NCI-H226 (cell line): ENCODE measurements around the gene NFATC1.

Experiments
- DNase-seq: peaks from one replicate; pipeline ENCODE4 v3.0.0-alpha.2; 2015

Gene NFATC1

DNA sequence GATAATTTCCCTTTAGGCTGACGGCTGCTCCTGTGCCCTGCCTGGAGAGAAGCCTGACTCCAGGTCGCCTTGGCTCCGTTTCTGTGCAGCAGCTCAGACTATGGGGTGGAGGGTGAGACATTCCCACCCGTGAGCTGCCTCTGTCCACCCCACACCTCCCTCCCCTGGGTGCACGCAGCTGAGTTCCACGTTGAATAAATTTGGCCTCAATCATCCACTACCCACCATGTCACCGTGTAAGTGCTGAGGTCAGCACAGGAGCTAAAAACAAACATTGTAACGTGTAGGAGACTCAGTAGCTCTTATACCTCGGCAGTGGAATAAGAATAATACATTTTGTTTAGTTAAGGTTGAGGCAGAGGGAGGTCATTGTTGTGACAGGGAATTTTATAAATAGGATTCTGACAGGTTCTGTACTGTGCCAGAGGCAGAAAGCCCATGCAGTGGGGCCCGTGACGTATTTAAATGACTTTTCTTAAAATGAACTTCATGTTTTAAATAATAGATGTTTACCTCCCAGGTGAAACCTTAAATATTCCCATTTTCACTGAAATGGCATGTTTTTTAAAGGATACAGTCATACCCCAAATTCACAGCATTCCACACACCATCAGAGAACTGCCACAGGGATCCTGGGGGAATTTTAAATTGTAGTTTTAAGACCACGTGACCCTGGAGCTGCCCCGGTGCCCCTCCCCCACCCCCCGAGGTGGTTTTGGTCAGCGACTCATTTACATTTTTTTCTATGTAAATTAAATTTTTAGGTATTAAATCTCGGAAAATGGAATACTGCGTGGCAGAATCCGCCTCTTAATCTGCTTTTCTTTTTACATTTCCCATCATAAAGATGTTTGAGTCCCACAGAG is 50.2 kb downstream of the NFATC1 start:
- DNase-seq = no peak

DNA sequence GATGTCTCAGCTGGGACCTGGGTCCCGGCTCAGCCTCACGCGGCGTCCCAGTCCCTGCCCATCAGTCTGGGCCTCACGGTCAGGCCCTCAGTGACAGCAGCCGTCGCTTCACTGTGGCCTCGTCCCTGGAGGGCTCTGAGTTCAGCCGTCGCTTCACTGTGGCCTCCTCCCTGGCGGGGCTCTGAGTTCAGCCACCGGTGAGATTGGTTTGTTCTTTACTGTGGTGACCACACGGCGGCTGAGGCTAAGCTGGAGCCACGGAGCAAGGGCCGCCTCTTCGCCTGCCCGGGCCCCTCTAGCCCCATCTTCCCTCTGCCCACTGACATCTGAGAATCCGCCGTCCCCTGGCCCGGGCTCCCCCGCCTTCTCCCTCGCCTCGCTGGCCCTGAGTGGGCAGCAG is 51.2 kb downstream of the NFATC1 start:
- no peak for DNase-seq

DNA sequence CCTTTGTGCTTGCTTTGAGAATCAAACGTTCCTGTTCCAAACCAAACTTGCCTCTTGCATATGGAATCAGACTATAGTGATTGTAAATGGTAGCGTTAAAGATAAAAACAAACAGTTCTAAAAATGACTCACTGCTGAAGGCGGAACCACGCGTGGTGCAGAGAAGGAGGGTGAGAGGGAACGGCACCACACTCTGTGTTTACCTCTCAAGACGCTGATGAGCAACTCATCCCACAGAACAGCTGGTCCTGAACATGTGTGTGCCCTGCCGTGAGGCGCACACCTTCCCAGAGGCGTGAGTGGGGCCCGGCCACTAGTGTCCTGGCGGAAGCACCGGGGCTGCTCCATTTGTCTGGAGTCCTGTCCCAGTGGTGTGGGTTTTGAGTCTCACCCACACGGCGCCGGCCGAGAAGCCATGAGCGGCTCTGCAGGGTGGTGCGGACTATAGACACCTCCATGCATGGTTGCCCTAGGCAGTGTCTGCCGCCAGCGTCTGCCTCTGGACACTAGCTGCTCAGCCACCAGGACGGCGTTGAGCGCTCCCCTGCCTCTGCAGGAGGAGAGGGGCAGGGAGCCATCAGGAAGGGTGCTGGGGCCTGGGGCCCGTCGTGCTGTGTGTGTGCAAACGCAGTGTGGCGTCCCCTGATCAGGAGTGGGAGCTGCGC is 52.1 kb downstream of the NFATC1 start:
- DNase-seq = no peak

DNA sequence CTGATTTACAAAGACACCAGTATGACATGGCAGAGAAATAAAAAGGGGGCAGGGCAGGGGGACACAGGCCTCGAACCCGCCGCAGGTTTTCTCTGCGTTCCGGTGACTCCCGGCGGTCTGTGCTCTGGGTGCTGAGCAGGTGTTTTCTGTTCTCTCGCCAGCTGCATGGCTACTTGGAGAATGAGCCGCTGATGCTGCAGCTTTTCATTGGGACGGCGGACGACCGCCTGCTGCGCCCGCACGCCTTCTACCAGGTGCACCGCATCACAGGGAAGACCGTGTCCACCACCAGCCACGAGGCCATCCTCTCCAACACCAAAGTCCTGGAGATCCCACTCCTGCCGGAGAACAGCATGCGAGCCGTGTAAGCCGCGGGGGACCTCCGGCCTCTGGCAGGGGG is 52.9 kb downstream of the NFATC1 start:
- DNase-seq = no peak

DNA sequence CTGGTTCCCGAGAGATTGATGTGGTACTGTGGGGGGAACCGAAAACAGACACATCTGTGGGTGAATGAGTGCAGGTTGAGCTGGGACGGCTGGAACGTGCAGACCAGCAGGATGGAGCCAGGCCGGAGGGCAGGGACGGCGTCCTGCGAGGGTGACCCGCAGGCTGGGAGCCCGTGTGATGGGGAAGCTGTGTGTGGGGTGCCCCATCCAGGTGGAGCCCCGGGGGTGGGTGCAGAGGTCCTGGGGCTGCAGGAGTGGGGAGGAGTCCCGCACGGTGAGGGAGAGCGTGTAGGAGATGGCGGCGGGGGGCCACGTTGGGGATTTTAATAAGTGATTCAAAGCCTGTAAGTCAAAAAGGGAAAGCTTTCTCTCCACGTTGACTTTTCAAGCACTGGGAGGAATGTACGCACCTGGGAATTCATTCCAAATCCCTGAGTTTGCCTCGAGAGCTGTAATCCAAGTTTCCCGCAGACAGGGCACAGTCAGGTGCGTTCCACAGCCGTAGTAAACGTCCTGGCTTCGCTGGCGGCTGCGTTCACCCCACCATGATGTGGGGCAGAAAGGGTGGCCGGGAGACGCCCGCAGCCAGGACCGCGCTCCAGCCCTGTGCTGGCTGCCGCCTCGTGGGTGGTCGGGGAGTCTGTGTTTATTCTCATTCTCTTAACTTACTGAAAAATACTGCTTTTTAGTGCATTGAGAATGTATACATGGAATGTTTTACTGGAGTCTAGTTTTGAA is 54.0 kb downstream of the NFATC1 start:
- DNase-seq = no peak

DNA sequence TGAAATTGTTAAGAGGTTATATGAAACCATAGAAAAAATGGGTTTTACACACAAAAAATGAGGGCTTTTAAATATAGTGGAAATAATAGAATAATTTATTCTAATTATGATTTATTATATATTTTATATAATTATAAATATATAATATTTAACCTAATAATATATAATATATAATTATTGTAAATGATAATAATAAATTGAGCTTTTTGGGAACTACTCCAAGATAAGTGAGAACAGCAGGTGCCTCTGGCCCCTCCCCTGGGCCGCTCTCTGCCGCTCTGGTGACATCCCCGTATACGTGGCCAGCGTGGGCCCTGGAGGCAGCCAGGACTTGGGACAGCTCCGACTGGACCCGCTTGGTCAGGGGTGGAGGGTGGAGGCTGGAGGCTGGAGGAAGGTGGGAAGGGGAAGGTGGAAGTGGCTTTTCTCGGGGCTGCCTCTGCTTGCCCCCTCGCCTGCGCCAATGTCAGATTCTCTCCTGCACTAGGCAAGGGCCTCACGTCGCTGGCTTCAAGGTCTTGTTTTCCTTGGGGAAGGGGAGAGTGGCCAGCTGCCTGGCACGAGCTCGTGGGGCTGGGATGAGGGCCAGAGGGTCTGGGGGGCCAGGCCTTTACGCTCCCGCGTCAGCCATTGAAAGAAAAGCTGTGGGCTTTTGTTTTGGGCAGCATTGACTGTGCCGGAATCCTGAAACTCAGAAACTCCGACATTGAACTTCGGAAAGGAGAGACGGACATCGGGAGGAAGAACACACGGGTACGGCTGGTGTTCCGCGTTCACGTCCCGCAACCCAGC is 54.8 kb downstream of the NFATC1 start:
- DNase-seq = no peak

DNA sequence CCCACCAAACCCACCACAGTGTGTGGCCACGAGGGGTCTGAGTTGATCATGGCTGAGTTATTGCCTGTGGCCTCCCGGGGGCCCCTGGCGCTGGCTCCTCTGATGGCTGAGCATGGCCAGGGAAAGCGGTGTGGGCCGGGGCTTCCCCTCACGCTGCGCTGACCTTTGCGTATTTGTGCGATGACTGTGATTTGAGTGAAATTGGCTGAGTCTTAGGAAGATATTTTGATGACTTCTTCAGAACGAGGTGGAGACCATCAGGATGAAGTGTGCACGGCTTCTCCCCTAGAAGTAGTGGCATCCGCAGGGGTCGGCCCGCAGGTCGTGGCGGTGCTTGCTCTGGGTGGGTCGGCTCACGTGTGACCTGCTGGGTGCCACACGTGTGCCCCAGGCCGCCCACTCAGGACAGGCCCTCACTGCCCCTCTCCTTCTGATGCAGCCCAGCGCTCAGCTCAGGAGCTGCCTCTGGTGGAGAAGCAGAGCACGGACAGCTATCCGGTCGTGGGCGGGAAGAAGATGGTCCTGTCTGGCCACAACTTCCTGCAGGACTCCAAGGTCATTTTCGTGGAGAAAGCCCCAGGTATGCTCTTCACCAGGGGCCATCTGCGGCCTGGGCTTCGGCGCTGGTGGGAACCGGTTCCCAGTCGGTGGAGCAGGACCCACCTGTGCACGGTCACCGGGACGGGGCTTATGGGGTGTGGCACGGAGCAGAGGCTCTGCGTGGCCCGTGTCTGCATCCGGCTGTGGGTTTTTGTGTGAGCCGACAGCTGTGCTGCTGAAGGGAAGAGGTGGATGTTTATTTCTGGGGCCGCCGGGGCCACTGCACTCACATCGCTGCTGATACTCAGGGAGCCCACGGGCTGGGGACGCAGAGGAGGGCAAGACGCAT is 55.8 kb downstream of the NFATC1 start:
- no peak for DNase-seq

DNA sequence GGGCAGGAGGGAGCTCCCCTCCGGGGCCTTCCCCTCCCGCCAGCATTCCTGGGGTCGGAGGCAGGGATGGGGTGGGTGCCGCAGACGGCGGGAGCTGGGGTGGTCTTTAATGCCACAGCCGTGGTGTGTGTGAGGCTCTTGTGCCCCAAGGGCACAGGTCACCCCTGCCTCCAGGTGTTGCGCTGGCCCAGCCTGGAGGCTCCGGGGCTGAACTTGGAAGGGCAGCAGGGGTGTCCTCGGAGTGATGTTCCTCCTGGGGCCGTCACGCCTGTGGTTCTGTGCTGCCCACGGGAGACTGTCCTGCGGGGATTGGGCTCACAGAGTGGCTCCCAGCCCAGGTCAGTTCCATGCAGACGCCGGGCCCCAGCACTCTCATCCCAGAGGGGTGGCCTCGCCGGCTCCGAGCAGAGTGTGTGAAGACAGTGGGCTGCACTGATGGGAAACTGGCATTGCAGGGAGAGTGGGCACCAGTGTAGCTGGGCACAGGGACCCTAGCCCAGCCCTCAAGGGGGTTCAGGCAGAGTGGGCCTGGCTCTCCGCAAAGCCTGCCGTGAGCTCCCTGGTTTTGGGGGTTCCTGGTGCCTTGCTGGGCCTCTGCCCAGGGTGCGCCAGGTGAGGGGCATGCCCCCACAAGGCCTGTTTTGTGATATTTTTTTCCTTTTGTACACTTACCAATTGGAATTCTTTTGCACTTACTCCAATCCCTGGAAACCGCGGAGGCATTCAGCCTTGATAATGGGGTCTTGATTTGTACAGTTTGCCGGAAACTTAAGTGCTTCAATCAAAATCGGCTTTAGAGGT is 56.7 kb downstream of the NFATC1 start:
- DNase-seq = no peak

DNA sequence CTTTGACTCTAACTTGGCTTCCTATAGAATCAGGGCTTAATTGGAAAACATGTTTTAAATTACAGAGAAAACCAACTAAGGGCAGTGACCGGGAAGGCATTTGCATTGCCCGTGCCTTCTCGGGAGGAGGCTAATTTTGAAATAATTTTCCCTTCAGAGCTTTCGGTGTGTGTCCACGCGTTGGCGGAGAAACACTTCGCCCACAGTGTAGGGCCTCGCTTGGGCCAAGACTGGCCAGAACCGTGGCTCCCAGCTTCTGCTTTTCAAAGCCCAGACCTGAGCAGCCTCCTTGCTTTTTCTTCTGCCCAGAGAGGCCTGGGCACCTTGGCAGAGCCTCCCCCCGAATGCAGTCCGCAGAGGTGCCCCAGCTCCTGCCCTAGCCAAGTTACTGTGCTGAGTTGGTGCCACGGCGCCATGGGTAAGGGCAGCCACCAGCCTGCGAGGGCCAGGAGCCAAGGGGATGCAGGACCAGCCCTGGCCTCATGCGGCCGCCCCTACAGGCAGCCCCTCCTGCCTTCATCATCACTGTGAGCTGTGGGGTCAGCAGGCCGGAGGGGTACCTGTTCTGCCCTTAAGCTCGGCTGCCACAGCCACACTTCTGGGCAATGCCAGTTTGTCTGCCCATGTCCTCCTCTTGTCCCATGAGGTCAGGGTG is 57.4 kb downstream of the NFATC1 start:
- no peak for DNase-seq

DNA sequence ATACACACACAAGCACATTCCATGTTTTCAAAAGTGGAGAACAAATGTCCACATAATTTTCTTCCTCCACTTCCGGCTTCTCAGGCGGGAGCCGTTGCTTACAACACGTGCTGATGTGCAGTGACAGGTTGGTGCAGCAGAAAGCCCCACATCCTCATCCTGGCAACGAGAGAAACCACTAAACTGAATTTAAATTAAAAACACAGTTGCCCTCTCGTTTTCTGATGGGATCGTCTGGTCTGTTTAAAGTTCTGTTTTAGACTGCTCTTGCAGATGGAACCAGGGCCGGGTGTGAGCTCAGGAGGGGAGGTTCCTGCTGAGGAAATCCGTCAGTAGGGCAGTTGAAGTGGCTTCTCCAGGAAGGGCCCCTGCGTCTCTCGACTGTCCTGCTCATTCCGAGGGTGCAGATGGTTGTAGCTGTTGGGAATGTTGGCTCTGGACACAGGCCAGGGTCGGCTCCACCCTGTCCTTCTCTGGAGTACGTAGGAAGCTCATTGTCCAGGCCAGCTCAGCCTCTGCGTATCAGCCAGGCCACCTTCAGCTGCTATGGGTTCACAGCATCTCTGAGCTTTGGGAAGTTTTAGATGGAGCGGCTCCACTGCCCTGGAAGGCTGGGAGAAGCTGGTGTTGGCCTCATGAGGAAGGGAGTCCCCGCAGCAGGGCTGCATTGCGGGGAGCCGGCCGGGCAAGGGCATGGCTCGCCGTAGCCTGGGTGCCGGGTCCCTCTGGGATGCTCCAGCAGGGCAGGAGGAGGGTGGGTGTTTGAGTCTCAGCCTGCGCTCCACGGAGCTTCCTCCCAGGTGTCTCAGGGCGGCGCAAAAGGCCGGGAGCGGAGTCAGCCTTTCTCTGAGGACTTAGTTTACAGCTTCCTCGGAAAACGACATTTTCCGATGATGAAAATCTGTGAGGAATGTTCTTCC is 58.3 kb downstream of the NFATC1 start:
- DNase-seq = no peak

DNA sequence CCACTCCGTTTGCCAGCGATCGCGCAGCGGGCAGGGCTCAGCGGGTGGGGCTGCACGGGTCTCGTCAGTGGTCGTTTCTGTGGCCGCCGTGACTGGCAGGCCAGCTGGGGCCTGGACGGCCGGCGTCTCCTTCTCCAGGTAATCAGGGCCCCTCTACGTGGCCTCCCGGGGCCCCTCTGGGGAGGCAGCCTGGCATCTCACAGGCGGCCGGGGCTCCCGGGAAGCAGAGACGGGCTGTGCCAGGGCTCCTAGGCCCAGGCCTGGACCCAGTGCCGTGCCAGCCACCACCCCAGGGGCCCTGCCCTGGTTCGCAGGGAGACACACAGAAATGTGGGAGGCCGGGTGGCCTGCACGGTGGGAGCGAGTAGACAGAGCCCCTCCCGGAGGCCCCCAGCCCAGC is 59.5 kb downstream of the NFATC1 start:
- DNase-seq = no peak

DNA sequence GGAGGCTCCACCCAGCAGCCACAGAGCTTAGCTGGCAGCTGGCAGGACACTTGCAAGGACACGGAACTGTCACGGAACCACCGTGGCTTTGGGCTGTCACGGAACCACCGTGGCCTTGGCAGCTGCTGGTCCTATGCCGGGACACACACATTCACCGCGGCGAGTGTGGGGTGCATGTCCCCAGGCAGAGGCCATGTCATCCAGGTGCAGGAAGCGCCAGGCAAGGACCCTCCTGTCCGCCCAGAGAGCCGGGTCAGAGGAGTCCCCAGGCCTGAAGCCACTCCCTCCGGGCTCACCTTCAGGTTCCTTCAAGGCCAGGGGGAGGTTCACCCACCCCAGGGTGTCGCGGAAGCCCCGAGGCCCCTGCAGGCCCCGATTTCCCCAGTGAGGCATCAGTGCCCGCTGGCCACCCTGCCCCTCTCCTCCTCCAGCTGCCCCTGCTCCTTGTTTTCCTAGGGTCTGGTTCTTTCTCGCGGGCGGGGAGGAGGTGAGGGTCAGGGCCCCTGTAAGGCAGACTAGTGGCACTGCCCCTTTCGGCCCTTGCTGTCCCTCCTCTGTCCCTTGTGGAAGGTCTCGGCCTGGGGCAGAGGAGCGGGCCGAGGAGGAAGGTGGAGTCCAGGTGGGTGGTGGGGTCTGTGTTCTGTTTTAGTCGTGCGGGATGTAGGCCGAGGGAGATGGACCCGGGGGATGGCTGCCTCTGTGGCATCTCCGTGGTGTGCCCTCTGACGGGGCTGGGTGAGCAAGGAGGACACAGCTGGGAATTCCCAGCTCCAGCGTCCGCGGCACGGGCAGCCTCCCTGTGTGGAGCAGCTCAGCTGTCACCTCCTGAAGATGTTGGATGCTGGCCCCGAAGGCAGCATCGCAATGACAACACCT is 60.6 kb downstream of the NFATC1 start:
- DNase-seq = no peak

DNA sequence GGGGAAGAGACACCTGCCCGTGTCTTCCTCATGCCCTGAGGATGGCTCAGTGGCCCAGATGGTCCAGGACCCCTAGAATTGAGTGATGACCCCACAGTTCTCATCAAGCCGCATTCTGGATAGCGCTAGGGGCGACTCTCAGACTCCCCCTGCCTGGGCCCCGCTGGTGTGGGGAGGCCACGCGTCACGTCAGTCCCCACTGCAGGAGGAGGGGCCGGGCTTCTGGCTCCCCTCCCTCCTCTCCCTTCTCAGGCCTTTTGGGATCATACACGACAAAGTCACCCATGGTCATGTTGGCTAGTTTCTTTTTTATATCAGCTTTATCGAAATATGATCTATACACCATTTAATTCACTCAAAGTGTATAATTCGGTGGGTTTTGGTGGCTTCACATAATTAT is 61.5 kb downstream of the NFATC1 start:
- no peak for DNase-seq

DNA sequence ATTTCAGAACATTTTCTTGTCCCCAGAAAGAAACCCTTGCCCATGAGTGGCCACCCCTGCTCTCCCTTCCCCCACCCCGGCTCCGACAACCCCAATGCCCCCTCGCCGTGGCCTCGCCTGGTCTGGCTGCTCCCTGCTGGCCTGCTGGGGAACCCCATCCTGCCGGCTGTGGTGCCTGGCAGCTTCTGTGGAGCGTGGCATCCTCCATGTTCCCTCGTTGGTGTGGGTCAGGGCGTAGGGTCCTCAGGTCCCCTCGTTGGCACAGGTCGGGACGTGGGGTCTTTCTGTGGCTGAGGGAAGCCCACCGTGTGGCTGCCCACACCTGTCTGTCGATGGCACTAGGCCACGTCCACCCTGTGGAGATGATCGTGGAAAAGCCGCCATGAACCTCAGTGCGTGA is 61.9 kb downstream of the NFATC1 start:
- DNase-seq = no peak

DNA sequence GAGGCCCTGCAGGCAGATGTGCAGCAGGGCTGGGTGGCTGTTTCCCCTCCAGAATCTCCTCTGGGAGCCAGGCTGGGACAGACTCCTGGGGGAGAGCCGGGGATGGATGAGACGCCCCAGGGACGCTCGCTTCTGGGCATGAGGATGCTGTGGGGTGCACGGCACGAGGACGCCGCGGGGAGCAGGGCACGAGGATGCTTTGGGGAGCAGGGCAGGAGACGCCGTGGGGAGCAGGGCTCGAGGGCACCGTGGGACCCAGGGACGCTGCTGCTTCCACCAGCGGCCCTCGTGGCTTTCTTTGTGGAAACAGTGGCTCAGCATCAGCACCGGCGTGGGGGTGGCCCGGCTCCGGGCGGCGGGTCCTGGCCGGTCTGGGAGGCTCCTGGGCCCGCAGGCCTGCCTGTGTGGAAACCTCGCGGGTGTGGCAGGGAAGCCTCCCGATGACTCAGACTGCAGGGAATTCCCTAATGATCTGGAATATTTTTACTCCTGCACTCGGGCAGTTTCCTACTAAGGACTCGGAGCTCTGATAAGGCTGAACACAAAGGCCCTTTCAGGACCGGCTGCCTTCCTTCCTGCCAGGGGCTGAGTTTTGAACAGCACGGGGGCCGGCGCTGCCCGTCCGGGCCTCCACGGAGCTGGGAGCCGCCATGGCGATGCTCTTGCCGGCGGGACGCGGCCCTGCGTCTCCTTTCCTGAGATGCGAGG is 62.6 kb downstream of the NFATC1 start:
- DNase-seq = peak; percentile 83

DNA sequence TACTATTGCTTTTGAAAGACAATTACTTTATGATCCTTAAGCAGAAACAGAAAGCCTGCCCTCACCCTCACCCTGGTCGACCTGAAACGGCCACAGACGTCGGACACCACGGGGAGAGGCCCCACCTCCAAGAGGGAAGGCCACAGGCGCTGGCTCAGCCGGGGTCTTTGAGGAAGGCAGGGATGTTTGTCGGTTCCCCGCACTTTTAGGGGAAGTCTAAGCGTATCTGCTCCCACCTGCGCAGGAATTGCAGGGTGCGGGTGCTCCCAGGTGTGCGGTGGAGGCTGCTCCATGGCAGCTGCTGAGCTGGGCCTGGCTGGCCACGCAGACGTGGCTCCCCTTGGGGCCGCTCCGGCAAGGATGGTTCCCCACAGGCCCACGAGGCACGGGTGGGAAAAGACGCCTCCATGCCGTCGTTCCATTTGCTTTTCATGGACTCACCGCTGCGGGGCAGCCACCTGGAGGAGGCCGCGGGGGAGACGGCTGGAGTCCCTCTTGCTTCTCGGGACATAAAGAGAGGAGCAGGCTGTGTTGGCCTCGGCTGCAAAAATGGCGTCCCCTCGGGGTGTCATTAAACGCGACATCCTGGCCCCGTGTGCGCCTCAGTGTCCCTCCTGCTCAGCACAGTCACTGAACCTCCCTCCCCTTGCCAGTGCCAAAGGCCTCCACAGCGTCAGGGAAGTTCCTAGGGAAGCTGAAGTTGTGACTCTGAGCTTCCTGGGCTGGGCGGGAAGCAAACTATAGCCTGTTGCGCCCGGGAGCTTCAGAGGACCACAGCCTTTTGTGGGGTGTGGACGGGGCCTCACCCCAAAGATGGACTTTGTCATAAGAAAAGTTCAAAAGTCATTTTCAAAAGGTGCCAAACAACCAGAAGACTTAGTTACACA is 63.4 kb downstream of the NFATC1 start:
- no peak for DNase-seq
